C4-2B (cell line): ENCODE results near the gene CHRNA7.

ENCODE experiments used
- ZFX ChIP-seq: fragments of 450-650 bp; IDR thresholded peaks from 2 replicates; pipeline ENCODE4 v1.6.1; 2017
- TF ChIP-seq, protein P1 (sequence below): fragments of 450-650 bp; conservative IDR thresholded peaks from 2 replicates; pipeline ENCODE4 v1.5.1; 2017; ENCODE audit warnings: mild to moderate bottlenecking

DNA sequence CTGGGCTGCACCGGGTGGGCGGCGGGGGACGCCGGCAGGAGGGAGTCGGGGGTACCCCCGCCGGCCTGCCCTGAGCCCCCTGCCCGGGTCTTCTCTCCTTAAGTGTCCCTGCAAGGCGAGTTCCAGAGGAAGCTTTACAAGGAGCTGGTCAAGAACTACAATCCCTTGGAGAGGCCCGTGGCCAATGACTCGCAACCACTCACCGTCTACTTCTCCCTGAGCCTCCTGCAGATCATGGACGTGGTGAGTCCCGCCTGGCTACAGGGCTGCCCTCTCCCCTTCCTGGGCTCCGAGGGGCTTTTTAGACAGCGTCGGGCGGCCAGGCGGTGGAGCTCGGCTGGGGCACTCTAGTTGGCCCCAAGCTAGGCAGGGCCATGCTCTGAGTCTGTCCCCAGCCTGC lies 480 bp downstream of the CHRNA7 start:
- TF ChIP-seq, protein P1, sequence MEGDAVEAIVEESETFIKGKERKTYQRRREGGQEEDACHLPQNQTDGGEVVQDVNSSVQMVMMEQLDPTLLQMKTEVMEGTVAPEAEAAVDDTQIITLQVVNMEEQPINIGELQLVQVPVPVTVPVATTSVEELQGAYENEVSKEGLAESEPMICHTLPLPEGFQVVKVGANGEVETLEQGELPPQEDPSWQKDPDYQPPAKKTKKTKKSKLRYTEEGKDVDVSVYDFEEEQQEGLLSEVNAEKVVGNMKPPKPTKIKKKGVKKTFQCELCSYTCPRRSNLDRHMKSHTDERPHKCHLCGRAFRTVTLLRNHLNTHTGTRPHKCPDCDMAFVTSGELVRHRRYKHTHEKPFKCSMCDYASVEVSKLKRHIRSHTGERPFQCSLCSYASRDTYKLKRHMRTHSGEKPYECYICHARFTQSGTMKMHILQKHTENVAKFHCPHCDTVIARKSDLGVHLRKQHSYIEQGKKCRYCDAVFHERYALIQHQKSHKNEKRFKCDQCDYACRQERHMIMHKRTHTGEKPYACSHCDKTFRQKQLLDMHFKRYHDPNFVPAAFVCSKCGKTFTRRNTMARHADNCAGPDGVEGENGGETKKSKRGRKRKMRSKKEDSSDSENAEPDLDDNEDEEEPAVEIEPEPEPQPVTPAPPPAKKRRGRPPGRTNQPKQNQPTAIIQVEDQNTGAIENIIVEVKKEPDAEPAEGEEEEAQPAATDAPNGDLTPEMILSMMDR: no peak
- TF ChIP-seq ZFX: no peak
